GM23338 (cell line): ENCODE data around the gene STK17A. TPM values are rescaled to one million over a fixed set of nuclear protein-coding genes. Genes with fewer than 3 reads are reported as not detected.

Experiments
- ATAC-seq: fragments of 200-7000 bp; cut with Tn5 transposase; 3 replicates; pipeline ENCODE4 v1.9.1; 2020
- DNase-seq: peaks from one replicate; pipeline ENCODE4 v3.0.0-alpha.2; 2015; ENCODE audit warnings: low spot score
- H2AFZ ChIP-seq: fragments of 200-600 bp; sonication (generic); 2 replicates; pipeline ENCODE4 v1.8.0; 2016; ENCODE audit warnings: antibody characterized with exemption, mild to moderate bottlenecking, moderate library complexity
- H3F3A ChIP-seq: fragments of 200-600 bp; sonication (generic); replicated peaks from 2 replicates; pipeline ENCODE4 v1.8.0; 2017; ENCODE audit warnings: antibody characterized with exemption, mixed run types, low read depth
- H3K27ac ChIP-seq: fragments of 200-600 bp; sonication (generic); 2 replicates; pipeline ENCODE4 v1.6.1; 2016; ENCODE audit warnings: low read depth
- H3K27me3 ChIP-seq: fragments of 200-600 bp; sonication (generic); 2 replicates; pipeline ENCODE4 v1.8.0; 2016; ENCODE audit warnings: mild to moderate bottlenecking, mixed run types, moderate library complexity; ENCODE audit not compliant: insufficient read depth
- H3K36me3 ChIP-seq: fragments of 200-600 bp; sonication (generic); 2 replicates; pipeline ENCODE4 v1.8.0; 2016; ENCODE audit warnings: mild to moderate bottlenecking; ENCODE audit not compliant: insufficient read depth
- H3K4me1 ChIP-seq: fragments of 200-600 bp; sonication (generic); 2 replicates; pipeline ENCODE4 v1.8.0; 2016; ENCODE audit warnings: mild to moderate bottlenecking, moderate library complexity; ENCODE audit not compliant: insufficient read depth
- H3K4me2 ChIP-seq: fragments of 200-600 bp; sonication (generic); 2 replicates; pipeline ENCODE4 v1.7.1; 2017; ENCODE audit warnings: mixed run types
- H3K4me3 ChIP-seq: fragments of 200-600 bp; sonication (generic); 2 replicates; pipeline ENCODE4 v1.6.1; 2016; ENCODE audit warnings: mixed run types
- H3K79me2 ChIP-seq: fragments of 200-600 bp; sonication (generic); replicated peaks from 2 replicates; pipeline ENCODE4 v1.8.0; 2017; ENCODE audit warnings: mild to moderate bottlenecking; ENCODE audit not compliant: insufficient read depth
- H3K9me2 ChIP-seq: fragments of 200-600 bp; sonication (generic); 2 replicates; pipeline ENCODE4 v1.8.0; 2017; ENCODE audit not compliant: insufficient read depth
- H4K20me1 ChIP-seq: fragments of 200-600 bp; sonication (generic); replicated peaks from 2 replicates; pipeline ENCODE4 v1.8.0; 2017; ENCODE audit warnings: mild to moderate bottlenecking; ENCODE audit not compliant: insufficient read depth
- H3K27ac Mint-ChIP-seq: 2 replicates; pipeline ENCODE4 v1.8.0; 2020; ENCODE audit warnings: inconsistent platforms, mild to moderate bottlenecking, moderate library complexity, mixed read lengths
- H3K27me3 Mint-ChIP-seq: 3 replicates; pipeline ENCODE4 v1.8.0; 2022; ENCODE audit warnings: low read depth, mild to moderate bottlenecking, moderate library complexity, mixed read lengths, inconsistent platforms; ENCODE audit not compliant: insufficient read depth, poor library complexity
- H3K36me3 Mint-ChIP-seq: 3 replicates; pipeline ENCODE4 v1.8.0; 2021; ENCODE audit warnings: low read depth, mild to moderate bottlenecking, inconsistent platforms, moderate library complexity, mixed read lengths
- H3K4me1 Mint-ChIP-seq: 3 replicates; pipeline ENCODE4 v1.8.0; 2020; ENCODE audit warnings: mild to moderate bottlenecking, inconsistent platforms, mixed read lengths
- H3K4me3 Mint-ChIP-seq: 3 replicates; pipeline ENCODE4 v1.8.0; 2021; ENCODE audit warnings: moderate library complexity, mild to moderate bottlenecking, inconsistent platforms, mixed read lengths
- H3K9me3 Mint-ChIP-seq: 3 replicates; pipeline ENCODE4 v1.8.0; 2020; ENCODE audit warnings: moderate library complexity, mild to moderate bottlenecking, inconsistent platforms, mixed read lengths
- CREB1 ChIP-seq: fragments of 250-450 bp; sonication (Bioruptor Pico); IDR thresholded peaks from 2 replicates; pipeline ENCODE4 v1.5.0; 2020; ENCODE audit warnings: low read depth, mild to moderate bottlenecking, moderate library complexity
- EZH2 ChIP-seq: fragments of 200-600 bp; sonication (generic); IDR thresholded peaks from one replicate; pipeline ENCODE4 v1.8.0; 2017; ENCODE audit warnings: antibody characterized with exemption, mild to moderate bottlenecking, low read depth; ENCODE audit not compliant: unreplicated experiment
- POLR2AphosphoS5 ChIP-seq: IDR thresholded peaks from 2 replicates; pipeline ENCODE4 v1.6.1; 2016; ENCODE audit warnings: antibody characterized with exemption, low read depth
- ZNF114 ChIP-seq: fragments of 250-450 bp; sonication (Bioruptor Pico); IDR thresholded peaks from 2 replicates; pipeline ENCODE4 v1.5.0; 2020; ENCODE audit warnings: mild to moderate bottlenecking, moderate library complexity
- ZNF462 ChIP-seq: fragments of 250-450 bp; sonication (Bioruptor Pico); IDR thresholded peaks from 2 replicates; pipeline ENCODE4 v1.5.0; 2020; ENCODE audit warnings: mild to moderate bottlenecking, moderate library complexity
- polyA plus RNA-seq: library from polyadenylated mRNA; unstranded; fragments of >200 nt; fragmentation: Nextera tagmentation; extraction: Ambion mirVana; gene quantifications from 2 replicates; pipeline ENCODE4 v1.2.1, GENCODE V29; 2016
- total RNA-seq: library from RNA; depleted of rRNA; stranded (reverse); fragments of >200 nt; shearing (Covaris generic); gene quantifications from 2 replicates; pipeline ENCODE4 v1.2.3, GENCODE V29; 2014
- TF ChIP-seq, protein P1 (sequence below), 2 experiments: fragments of 200-600 bp in 1 of 2; sonication (generic) in 1 of 2; conservative IDR thresholded peaks; 2 replicates each; pipeline versions ENCODE4 v1.5.1 to v1.6.1; 2016 to 2017; ENCODE audit warnings: antibody characterized with exemption in 2 of 2, low read depth in 2 of 2, mild to moderate bottlenecking in 2 of 2, moderate library complexity in 1 of 2

Gene STK17A
- total and polyA plus RNA-seq, 2 experiments from 2014 or later, result 21.2 to 21.8 TPM

GRCh38 chr7:43592326-43592725, 9.4 kb downstream of the STK17A start:
- H3K4me1 ChIP-seq, result peaks cover 3% of the 10 kb centered on the region; the same call in 1 of the 2 replicates
- no peaks in the 10 kb centered on the region for H3K36me3 ChIP-seq
- TF ChIP-seq, protein P1, sequence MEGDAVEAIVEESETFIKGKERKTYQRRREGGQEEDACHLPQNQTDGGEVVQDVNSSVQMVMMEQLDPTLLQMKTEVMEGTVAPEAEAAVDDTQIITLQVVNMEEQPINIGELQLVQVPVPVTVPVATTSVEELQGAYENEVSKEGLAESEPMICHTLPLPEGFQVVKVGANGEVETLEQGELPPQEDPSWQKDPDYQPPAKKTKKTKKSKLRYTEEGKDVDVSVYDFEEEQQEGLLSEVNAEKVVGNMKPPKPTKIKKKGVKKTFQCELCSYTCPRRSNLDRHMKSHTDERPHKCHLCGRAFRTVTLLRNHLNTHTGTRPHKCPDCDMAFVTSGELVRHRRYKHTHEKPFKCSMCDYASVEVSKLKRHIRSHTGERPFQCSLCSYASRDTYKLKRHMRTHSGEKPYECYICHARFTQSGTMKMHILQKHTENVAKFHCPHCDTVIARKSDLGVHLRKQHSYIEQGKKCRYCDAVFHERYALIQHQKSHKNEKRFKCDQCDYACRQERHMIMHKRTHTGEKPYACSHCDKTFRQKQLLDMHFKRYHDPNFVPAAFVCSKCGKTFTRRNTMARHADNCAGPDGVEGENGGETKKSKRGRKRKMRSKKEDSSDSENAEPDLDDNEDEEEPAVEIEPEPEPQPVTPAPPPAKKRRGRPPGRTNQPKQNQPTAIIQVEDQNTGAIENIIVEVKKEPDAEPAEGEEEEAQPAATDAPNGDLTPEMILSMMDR (conservative IDR thresholded peaks at IDR 0.05; ENCODE audit: low read depth in 2 of 2), result no peak
- TF ChIP-seq EZH2 (no peak), ZNF114 (no peak), CREB1 (CRISPR knock-in tag) (no peak), POLR2AphosphoS5 (no peak), ZNF462 (CRISPR knock-in tag) (no peak)
- ATAC-seq (no peak), DNase-seq (no peak)
- H3K79me2 ChIP-seq, result peaks cover 85% of the 10 kb centered on the region
- no peaks in the 10 kb centered on the region for H3F3A ChIP-seq
- no peaks in the 10 kb centered on the region for H3K27me3 ChIP-seq
- Mint-ChIP-seq H3K4me1 (peaks cover 4% of the 10 kb centered on the region; the same call in 2 of the 3 replicates), H3K36me3 (peaks cover 3% of the 10 kb centered on the region; the same call in 1 of the 3 replicates), H3K4me3 (no peak overlapping the region), H3K9me3 (no peaks in the 10 kb centered on the region), H3K27me3 (no peaks in the 10 kb centered on the region), H3K27ac (no peak overlapping the region)
- H2AFZ ChIP-seq, result no peak overlapping the region
- H3K9me2 ChIP-seq, result no peaks in the 10 kb centered on the region
- H3K4me3 ChIP-seq, result no peak overlapping the region
- H3K4me2 ChIP-seq, result no peak overlapping the region
- H4K20me1 ChIP-seq, result no peaks in the 10 kb centered on the region; the same call in 1 of the 2 replicates
- H3K27ac ChIP-seq, result no peak overlapping the region
